BE2C (cell line): Measurements from ENCODE around the gene ARHGAP24.

Source experiments
- DNase-seq: peaks from one replicate; pipeline ENCODE4 v3.0.0-alpha.2; 2020
- H3K27me3 ChIP-seq: fragments of 250-450 bp; sonication (Bioruptor Pico); 2 replicates; pipeline ENCODE4 v1.5.1; 2020; ENCODE audit warnings: mild to moderate bottlenecking
- H3K36me3 ChIP-seq: fragments of 250-450 bp; sonication (Bioruptor Pico); 2 replicates; pipeline ENCODE4 v1.5.1; 2020; ENCODE audit warnings: mild to moderate bottlenecking
- H3K4me1 ChIP-seq: fragments of 250-450 bp; sonication (Bioruptor Pico); 2 replicates; pipeline ENCODE4 v1.5.1; 2020
- H3K4me3 ChIP-seq: 2 replicates; pipeline ENCODE4 v1.5.1; 2011; ENCODE audit warnings: low read depth, low read length
- H3K9me3 ChIP-seq: fragments of 250-450 bp; sonication (Bioruptor Pico); 2 replicates; pipeline ENCODE4 v1.5.1; 2020
- CTCF ChIP-seq: IDR thresholded peaks from 2 replicates; pipeline ENCODE4 v1.5.1; 2012; ENCODE audit warnings: mild to moderate bottlenecking, low read depth, low read length

Gene ARHGAP24

GRCh38 chr4:85676850-85677590, 202.1 kb downstream of the ARHGAP24 start:
- peak; percentile 85 for DNase-seq

GRCh38 chr4:85681221-85681657, 206.3 kb downstream of the ARHGAP24 start:
- no peak for TF ChIP-seq CTCF
- Histone ChIP-seq H3K4me1 (peaks cover 8% of the 10 kb centered on the region), H3K27me3 (no peaks in the 10 kb centered on the region), H3K4me3 (no peak overlapping the region), H3K36me3 (no peaks in the 10 kb centered on the region), H3K9me3 (no peaks in the 10 kb centered on the region)
- DNase-seq, result no peak

More at GRCh38 chr4:85676850-85677590, 202.1 kb downstream of the ARHGAP24 start:
- no peaks in the 10 kb centered on the region for H3K27me3 ChIP-seq
- no peak for TF ChIP-seq CTCF
- H3K4me1 ChIP-seq, result peaks cover 15% of the 10 kb centered on the region
- H3K4me3 ChIP-seq, result peak overlapping the region; percentile 31
- no peaks in the 10 kb centered on the region for H3K36me3 ChIP-seq
- no peaks in the 10 kb centered on the region for H3K9me3 ChIP-seq

- H3K27me3 ChIP-seq, result no peaks in the 10 kb centered on the region
- H3K4me3 ChIP-seq, result no peak overlapping the region
- no peak for TF ChIP-seq CTCF
- H3K36me3 ChIP-seq, result no peaks in the 10 kb centered on the region
- H3K4me1 ChIP-seq, result peaks cover 2% of the 10 kb centered on the region
- DNase-seq, result no peak
- H3K9me3 ChIP-seq, result no peaks in the 10 kb centered on the region
Observed at GRCh38 chr4:85681921-85682320, 207.0 kb downstream of the ARHGAP24 start.

- Histone ChIP-seq H3K4me3 (no peak overlapping the region), H3K27me3 (no peaks in the 10 kb centered on the region), H3K9me3 (no peaks in the 10 kb centered on the region), H3K4me1 (no peaks in the 10 kb centered on the region), H3K36me3 (no peaks in the 10 kb centered on the region)
- TF ChIP-seq CTCF, result no peak
- no peak for DNase-seq
Observed at GRCh38 chr4:85682391-85682790, 207.4 kb downstream of the ARHGAP24 start.

GRCh38 chr4:85684676-85685075, 209.7 kb downstream of the ARHGAP24 start:
- H3K4me1 ChIP-seq, result no peaks in the 10 kb centered on the region
- no peak for TF ChIP-seq CTCF
- no peaks in the 10 kb centered on the region for H3K9me3 ChIP-seq
- H3K4me3 ChIP-seq, result no peak overlapping the region
- H3K36me3 ChIP-seq, result no peaks in the 10 kb centered on the region
- H3K27me3 ChIP-seq, result no peaks in the 10 kb centered on the region
- DNase-seq, result no peak

- Histone ChIP-seq H3K4me3 (no peak overlapping the region), H3K4me1 (no peaks in the 10 kb centered on the region), H3K9me3 (no peaks in the 10 kb centered on the region), H3K27me3 (no peaks in the 10 kb centered on the region), H3K36me3 (no peaks in the 10 kb centered on the region)
- TF ChIP-seq CTCF, result no peak
- no peak for DNase-seq
Observed at GRCh38 chr4:85686398-85686797, 211.4 kb downstream of the ARHGAP24 start.
